GM12872 (cell line): ENCODE results near the gene MRPL4.

Source experiments
- CTCF ChIP-seq: IDR thresholded peaks from 3 replicates; pipeline ENCODE4 v1.5.1; 2011; ENCODE audit warnings: low read depth, mild to moderate bottlenecking, low read length, moderate library complexity; ENCODE audit not compliant: insufficient read depth

The MRPL4 gene

GRCh38 chr19:10289167-10289835, 37.3 kb downstream of the MRPL4 start:
- no peak for TF ChIP-seq CTCF

DNA sequence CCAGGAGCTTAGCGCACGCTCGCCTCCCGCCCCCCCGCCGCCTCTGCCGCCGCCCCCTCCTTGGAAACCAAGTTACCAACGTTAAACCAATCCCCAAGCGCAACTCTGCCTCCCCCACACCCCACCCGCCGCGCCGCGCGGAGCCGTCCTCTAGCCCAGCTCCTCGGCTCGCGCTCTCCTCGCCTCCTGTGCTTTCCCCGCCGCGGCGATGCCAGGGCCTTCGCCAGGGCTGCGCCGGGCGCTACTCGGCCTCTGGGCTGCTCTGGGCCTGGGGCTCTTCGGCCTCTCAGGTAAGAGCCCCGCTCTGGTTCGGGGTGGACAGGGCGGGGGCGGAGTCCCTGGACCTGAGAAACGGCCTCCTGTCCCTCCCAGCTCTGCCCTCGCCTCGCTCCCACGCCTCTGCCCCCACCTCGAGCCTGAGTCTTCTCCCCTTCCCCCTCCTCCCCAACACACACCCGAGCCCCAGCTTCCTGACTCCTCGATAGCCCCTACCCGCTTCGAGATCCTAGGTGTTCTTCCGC, 37.9 kb downstream of the MRPL4 start, which contains the start of gene ICAM5:
TSS of gene ICAM5 (plus strand) at position 117 of the 521 bp plus-strand sequence. CDS start at position 209, 92 bp downstream.
- no peak for TF ChIP-seq CTCF

GRCh38 chr19:10290357-10290875, 38.4 kb downstream of the MRPL4 start:
- TF ChIP-seq CTCF, result no peak

DNA sequence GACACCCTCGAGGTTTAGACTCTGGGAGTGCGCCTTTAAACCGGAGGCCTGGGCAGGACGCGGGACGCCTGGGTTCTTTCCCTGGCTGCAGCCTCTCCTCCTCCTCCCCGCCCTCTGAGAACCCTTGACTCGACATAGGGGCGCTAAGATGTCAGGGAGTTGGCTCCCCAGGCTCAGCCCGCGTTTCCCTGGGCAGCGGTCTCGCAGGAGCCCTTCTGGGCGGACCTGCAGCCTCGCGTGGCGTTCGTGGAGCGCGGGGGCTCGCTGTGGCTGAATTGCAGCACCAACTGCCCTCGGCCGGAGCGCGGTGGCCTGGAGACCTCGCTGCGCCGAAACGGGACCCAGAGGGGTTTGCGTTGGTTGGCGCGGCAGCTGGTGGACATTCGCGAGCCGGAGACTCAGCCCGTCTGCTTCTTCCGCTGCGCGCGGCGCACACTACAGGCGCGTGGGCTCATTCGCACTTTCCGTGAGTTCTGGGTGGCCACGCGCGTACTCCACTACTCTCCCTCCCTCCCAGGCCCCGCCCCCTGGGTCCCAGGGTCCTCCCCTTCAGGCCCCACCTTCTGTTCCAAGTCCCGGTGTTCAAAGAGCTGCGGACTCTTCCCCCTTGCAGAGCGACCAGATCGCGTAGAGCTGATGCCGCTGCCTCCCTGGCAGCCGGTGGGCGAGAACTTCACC, 39.0 kb downstream of the MRPL4 start:
- no peak for TF ChIP-seq CTCF

- TF ChIP-seq CTCF, result no peak
Measured at GRCh38 chr19:10291554-10292205, 39.7 kb downstream of the MRPL4 start.

DNA sequence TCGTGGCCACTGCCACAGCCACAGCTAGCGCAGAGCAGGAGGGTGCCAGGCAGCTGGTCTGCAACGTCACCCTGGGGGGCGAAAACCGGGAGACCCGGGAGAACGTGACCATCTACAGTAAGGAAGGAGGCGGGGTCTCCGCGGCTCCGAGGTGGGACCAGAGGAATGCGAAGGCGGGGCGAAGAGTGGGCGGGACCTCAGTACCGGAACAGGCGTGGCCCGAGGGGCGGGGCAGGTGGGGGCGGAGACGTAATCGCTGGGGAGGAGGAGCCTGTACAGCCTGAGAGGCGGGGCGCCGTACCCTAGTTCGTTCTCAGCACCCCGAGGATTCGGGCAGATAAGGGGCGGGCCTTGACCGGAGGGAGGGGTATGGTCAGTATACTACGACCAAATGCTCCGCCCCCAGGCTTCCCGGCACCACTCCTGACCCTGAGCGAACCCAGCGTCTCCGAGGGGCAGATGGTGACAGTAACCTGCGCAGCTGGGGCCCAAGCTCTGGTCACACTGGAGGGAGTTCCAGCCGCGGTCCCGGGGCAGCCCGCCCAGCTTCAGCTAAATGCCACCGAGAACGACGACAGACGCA, 40.3 kb downstream of the MRPL4 start:
- TF ChIP-seq CTCF, result no peak
